Neural crest cell (in vitro differentiated cells): ENCODE measurements around the gene RPS6KL1. TPM values are rescaled to one million over a fixed set of nuclear protein-coding genes. Genes with fewer than 3 reads are reported as not detected.
A peak's percentile ranks its signal among the peaks of the same experiment; 100 is the strongest.

ENCODE experiments used
- DNase-seq: peaks from one replicate; pipeline ENCODE4 v3.0.0; 2021; ENCODE audit warnings: low read depth, mixed read lengths, low spot score
- H3K27ac Mint-ChIP-seq: one replicate; pipeline ENCODE4 v1.8.0; 2021; ENCODE audit warnings: mild to moderate bottlenecking, mixed read lengths; ENCODE audit not compliant: unreplicated experiment
- H3K27me3 Mint-ChIP-seq: 2 replicates; pipeline ENCODE4 v1.8.0; 2021; ENCODE audit warnings: low read depth, mild to moderate bottlenecking, mixed read lengths
- H3K36me3 Mint-ChIP-seq: 2 replicates; pipeline ENCODE4 v1.8.0; 2021; ENCODE audit warnings: low read depth, mild to moderate bottlenecking, mixed read lengths
- H3K4me1 Mint-ChIP-seq: 2 replicates; pipeline ENCODE4 v1.8.0; 2021; ENCODE audit warnings: mixed read lengths
- H3K4me3 Mint-ChIP-seq: one replicate; pipeline ENCODE4 v1.8.0; 2021; ENCODE audit warnings: mild to moderate bottlenecking, mixed read lengths
- H3K9me3 Mint-ChIP-seq: 2 replicates; pipeline ENCODE4 v1.8.0; 2021; ENCODE audit warnings: mixed read lengths
- total RNA-seq: library from RNA; stranded (reverse); gene quantifications from 2 replicates; pipeline ENCODE4 v1.2.1, GENCODE V29; 2021
- TF ChIP-seq, protein P1 (sequence below): fragments of 200-600 bp; sonication (generic); conservative IDR thresholded peaks from 2 replicates; pipeline ENCODE4 v1.5.0; 2021; ENCODE audit warnings: antibody characterized with exemption, mild to moderate bottlenecking

Gene RPS6KL1
- total RNA-seq, 1 donor from 2014 or later = 13.9 TPM

DNA sequence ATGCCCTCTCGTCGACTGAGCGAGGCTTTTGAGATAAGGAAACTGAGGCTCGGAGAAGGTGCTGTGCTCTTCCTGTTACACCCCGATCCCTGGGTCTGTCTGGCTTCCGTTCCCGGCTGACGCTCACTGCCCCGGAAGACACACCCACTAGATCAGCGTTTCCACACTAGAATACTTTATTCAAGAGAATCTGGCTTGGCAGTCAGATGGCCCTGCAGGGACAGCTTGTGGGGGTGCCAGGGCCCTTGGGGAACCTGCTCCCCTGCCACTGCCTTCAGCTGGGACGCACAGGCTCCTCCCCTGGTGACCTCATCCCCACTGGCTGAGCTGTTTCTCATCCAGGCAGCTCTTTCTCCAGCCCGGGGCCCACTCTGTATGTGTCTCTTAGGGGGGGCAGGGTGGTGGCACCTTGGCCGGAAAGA lies 18.6 kb upstream of the RPS6KL1 start:
- TF ChIP-seq, protein P1, sequence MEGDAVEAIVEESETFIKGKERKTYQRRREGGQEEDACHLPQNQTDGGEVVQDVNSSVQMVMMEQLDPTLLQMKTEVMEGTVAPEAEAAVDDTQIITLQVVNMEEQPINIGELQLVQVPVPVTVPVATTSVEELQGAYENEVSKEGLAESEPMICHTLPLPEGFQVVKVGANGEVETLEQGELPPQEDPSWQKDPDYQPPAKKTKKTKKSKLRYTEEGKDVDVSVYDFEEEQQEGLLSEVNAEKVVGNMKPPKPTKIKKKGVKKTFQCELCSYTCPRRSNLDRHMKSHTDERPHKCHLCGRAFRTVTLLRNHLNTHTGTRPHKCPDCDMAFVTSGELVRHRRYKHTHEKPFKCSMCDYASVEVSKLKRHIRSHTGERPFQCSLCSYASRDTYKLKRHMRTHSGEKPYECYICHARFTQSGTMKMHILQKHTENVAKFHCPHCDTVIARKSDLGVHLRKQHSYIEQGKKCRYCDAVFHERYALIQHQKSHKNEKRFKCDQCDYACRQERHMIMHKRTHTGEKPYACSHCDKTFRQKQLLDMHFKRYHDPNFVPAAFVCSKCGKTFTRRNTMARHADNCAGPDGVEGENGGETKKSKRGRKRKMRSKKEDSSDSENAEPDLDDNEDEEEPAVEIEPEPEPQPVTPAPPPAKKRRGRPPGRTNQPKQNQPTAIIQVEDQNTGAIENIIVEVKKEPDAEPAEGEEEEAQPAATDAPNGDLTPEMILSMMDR = no peak
- Mint-ChIP-seq H3K27ac (no peak overlapping the region), H3K4me3 (no peak overlapping the region), H3K27me3 (no peaks in the 10 kb centered on the region), H3K9me3 (no peaks in the 10 kb centered on the region), H3K4me1 (peaks cover 13% of the 10 kb centered on the region), H3K36me3 (no peaks in the 10 kb centered on the region)
- no peak for DNase-seq

DNA sequence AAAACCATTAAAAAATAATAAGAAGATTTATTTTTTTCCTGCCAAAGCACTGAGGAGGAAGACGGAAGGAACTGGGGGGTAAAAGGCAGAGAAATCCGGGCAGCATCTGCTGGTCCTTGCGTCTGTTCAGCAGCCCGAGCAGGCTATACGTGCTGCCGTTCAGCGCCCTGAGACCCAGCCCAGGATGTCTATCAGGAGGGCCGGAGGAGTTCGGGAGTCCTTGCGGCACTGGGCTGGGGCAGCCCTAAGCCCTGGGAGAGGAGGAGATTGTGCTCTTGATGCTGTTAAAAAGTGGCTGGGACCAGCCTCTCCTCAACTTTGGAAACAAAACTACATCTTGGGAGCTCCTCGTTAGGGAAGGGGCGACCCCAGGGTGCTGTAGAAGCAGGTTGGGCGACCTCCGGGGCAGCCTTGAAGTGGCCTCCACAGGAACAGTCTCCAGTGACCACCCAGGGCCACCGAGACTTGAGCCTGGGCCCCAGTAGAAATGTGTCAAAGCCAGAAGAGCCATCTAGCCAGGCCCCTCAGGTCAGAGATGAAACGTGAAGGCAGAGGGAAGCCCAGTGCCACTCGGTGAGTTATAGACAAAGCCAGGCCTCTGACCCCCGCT lies 18.0 kb upstream of the RPS6KL1 start:
- no peaks in the 10 kb centered on the region for H3K27me3 Mint-ChIP-seq
- H3K27ac Mint-ChIP-seq = no peak overlapping the region
- no peak overlapping the region for H3K4me3 Mint-ChIP-seq
- H3K4me1 Mint-ChIP-seq = peaks cover 7% of the 10 kb centered on the region
- H3K9me3 Mint-ChIP-seq = no peaks in the 10 kb centered on the region
- DNase-seq = no peak
- TF ChIP-seq, protein P1 = no peak
- no peaks in the 10 kb centered on the region for H3K36me3 Mint-ChIP-seq

DNA sequence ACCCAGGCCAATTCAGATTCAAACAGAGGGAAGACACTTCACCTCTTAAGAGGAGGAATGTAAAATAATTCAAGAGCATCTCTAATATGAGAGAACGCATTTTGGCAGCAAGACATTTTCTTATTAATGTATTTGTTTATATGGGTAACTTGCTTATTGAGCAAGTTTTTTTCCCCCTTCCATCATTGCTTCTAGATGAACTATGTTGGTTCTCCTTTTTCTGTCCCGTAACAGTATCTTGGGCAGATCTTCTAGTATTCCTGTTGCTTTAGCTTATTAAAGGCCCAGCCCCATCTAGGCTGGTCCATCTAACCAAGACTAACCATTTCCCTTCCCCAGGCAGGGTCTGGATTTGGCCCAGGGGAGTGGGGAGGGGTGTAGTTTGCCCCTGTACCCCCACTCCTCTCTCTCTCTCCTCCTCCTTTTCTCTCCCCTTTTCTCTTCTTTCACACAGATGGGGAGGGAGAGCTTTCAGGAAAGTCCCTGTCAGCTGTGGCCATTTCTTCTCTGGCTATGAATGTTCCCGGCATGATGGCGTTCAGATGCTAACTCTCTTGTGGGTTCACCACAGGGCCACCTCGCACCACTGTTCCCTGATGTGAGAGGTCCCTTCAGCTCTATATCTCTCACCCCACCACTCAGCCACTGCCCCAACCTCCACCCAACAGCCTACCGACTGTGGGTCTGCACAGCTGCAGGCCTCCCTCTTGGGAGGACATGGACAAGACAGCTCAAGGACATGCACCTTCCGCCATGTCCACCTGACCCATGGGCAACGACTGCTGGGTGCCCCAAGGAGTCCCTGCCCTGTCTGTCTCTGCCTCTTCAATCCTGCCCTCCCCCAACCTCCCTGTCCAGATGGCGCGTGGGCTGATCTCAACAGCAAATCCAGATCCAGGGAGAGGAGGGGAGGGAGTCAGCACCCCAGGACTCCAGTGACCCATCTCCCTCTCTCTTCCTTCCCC lies 15.8 kb upstream of the RPS6KL1 start:
- Mint-ChIP-seq H3K27me3 (no peaks in the 10 kb centered on the region), H3K9me3 (no peaks in the 10 kb centered on the region), H3K4me1 (peaks cover 7% of the 10 kb centered on the region), H3K27ac (peak overlapping the region; percentile 8), H3K36me3 (no peaks in the 10 kb centered on the region), H3K4me3 (no peak overlapping the region)
- DNase-seq = no peak
- TF ChIP-seq, protein P1 = no peak

DNA sequence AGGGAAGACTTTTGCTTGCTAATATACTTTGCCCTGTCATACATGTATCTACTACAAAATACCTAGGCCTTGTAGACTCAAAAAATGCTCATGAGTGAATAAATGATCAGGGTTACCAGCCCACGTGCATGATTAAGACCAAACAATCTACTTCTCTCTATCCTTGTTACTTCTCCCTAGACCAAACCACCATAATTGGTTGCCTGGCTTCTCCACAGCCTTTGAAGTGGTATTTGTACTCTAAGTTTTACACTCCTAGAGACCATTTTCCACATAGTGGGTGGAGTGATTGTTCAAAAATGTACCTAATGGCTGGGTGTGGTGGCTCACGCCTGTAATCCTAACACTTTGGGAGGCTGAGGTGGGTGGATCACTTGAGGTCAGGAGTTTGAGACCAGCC lies 14.1 kb upstream of the RPS6KL1 start:
- H3K27me3 Mint-ChIP-seq = peaks cover 5% of the 10 kb centered on the region
- H3K4me3 Mint-ChIP-seq = no peak overlapping the region

DNA sequence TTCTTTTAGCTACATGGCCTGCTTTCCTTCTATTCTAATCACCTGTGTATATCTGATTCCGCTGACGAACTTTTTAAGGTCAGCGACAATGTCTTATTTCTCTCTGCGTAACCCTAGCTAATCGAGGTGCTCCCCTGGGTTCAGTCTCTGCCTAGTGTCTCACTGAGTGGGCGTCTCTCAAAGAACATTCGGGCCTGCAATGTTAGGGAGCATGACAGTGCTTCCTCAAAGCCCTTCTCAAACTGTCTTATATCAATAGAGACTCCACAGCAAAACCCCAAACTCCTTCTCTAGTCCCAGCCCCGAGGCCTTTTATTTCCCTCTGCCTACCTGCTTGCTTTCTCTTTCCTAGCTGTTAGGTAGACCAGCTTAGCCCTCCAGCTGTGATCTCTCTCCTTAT lies 13.7 kb upstream of the RPS6KL1 start:
- Mint-ChIP-seq H3K27ac (no peak overlapping the region), H3K36me3 (no peaks in the 10 kb centered on the region), H3K4me3 (no peak overlapping the region), H3K9me3 (no peaks in the 10 kb centered on the region), H3K4me1 (peaks cover 11% of the 10 kb centered on the region), H3K27me3 (peaks cover 5% of the 10 kb centered on the region)
- TF ChIP-seq, protein P1 = no peak
- DNase-seq = no peak

More for the DNA sequence above, 14.1 kb upstream of the RPS6KL1 start:
- DNase-seq = no peak
- no peaks in the 10 kb centered on the region for H3K9me3 Mint-ChIP-seq
- H3K36me3 Mint-ChIP-seq = no peaks in the 10 kb centered on the region
- TF ChIP-seq, protein P1 = no peak
- peaks cover 13% of the 10 kb centered on the region for H3K4me1 Mint-ChIP-seq
- no peak overlapping the region for H3K27ac Mint-ChIP-seq
